Occipital lobe (tissue), 2 donors: ENCODE data around the gene CLUH. TPM values are rescaled to one million over a fixed set of nuclear protein-coding genes. Genes with fewer than 3 reads are reported as not detected.

Source experiments
- small RNA-seq: library from RNA; depleted of rRNA; stranded (forward); fragments of <200 nt; gene quantifications from one replicate; pipeline ENCODE3, GENCODE V24; 2014
- total RNA-seq: library from RNA; depleted of rRNA; stranded (reverse); fragments of >200 nt; gene quantifications from one replicate; pipeline ENCODE4 v1.2.3, GENCODE V29; 2014

CLUH gene
- total RNA-seq, 1 donor from 2014 or later, result 17.5 TPM

Small RNA genes lying within 50 kb of the gene (small RNA-seq; reads per million reads assigned to genes)
- gene MIR1253, result not detected
- not detected for gene MIR6776
- not detected for gene RN7SL608P
- not detected for gene hsa-mir-1253

Other genes starting within 250 kb of the CLUH start
- 17.0 TPM for gene METTL16, start 199.9 kb downstream of the CLUH start, total RNA-seq
- 292 TPM for gene PAFAH1B1, start 118.1 kb downstream of the CLUH start, total RNA-seq
- 1.1 TPM for gene CCDC92B, start 37.9 kb upstream of the CLUH start, total RNA-seq
- 29.3 TPM for gene RAP1GAP2, start 84.7 kb upstream of the CLUH start, total RNA-seq